ENCODE data around the gene NETO1. TPM values are rescaled to one million over a fixed set of nuclear protein-coding genes. Genes with fewer than 3 reads are reported as not detected.

NETO1 gene
- total and polyA plus RNA-seq, 2 of the 4 experiments (the other 2 are of a cell fraction): 0.29 to 0.36 TPM

DNA sequence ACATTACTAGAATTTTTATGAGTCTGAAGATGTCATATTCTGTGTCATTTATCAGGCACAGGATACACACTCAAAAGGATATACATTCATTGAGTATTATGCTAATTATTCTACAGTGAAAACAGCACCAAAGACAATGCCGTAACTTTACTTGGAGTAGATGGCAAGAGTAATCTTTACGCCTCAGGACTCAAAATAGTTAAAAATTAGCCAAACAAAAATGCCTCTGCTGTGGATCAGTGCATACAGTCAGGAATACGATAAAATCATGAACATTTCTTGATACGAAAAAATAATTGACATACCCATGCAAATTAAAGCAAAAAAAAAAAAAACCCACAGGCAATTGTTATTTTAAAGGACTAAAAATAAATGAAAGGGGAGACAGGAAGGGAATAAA, 129.7 kb downstream of the NETO1 start:
- ATAC-seq (ENCODE audit: low read depth): no peak
- Histone ChIP-seq H2AK5ac (ENCODE audit: low read depth, low read length) (no peak overlapping the region), H4K91ac (ENCODE audit: insufficient read depth, low read depth, low read length) (no peak overlapping the region), H4K8ac (ENCODE audit: low read depth in 2 of 2, low read length in 2 of 2) (no peak overlapping the region), H3K4me3 (ENCODE audit: insufficient read depth, low read depth, low read length) (no peak overlapping the region), H3K27ac (ENCODE audit: insufficient read depth, low read length) (no peak overlapping the region), H3K27me3 (ENCODE audit: control insufficient read depth, insufficient read depth, low read length) (no peaks in the 10 kb centered on the region), H2BK120ac (ENCODE audit: low read depth, low read length) (no peak overlapping the region), H4K20me1 (ENCODE audit: insufficient read depth, low read length) (no peaks in the 10 kb centered on the region), H3K4me2 (ENCODE audit: low read depth, low read length) (no peak overlapping the region), H3K18ac (ENCODE audit: low read depth, low read length) (no peak overlapping the region), H3K56ac (ENCODE audit: extremely low read depth, insufficient read depth, low read length) (no peak overlapping the region), H2BK5ac (ENCODE audit: low read depth, low read length, poor library complexity, severe bottlenecking) (no peak overlapping the region), H3K23ac (ENCODE audit: low read depth, low read length) (no peak overlapping the region), H3K79me1 (ENCODE audit: low read depth in 1 of 2, low read length in 2 of 2) (no peaks in the 10 kb centered on the region), H3K4ac (ENCODE audit: low read depth, low read length) (no peak overlapping the region), H2BK15ac (ENCODE audit: low read depth, low read length) (no peak overlapping the region), H3K36me3 (ENCODE audit: control insufficient read depth, insufficient read depth, low read length) (no peaks in the 10 kb centered on the region), H2BK20ac (ENCODE audit: low read depth, low read length) (no peak overlapping the region), H3K14ac (replicated peaks; ENCODE audit: low read depth, low read length) (no peak overlapping the region), H2AK9ac (replicated peaks; ENCODE audit: low read depth, low read length, poor library complexity) (no peak overlapping the region), H3K4me1 (ENCODE audit: control insufficient read depth, insufficient read depth, low read length) (no peaks in the 10 kb centered on the region), H3K9me1 (ENCODE audit: insufficient read depth, low read length) (no peaks in the 10 kb centered on the region), H3K9me3 (ENCODE audit: control insufficient read depth, insufficient read depth, low read length) (peaks cover 2% of the 10 kb centered on the region; the same call in 1 of the 2 replicates), H2AFZ (replicated peaks; ENCODE audit: low read length, poor library complexity) (no peak overlapping the region), H4K5ac (ENCODE audit: low read depth, low read length) (no peak overlapping the region), H3K9ac (ENCODE audit: low read depth, low read length) (no peak overlapping the region)
- no TSS peak for BruUV-seq (replicated peaks)
- ChIA-PET CTCF (no interaction called here), POLR2A (ENCODE audit: unreplicated experiment) (no interaction called here)
- in situ Hi-C loops (cut with MboI; ENCODE audit: low sequenced_read_pairs): no loop called here
- no peak for DNase-seq
- dilution Hi-C loops (cut with HindIII; ENCODE audit: low sequenced_read_pairs, unreplicated experiment): no loop called here
- TF ChIP-seq, protein P1, sequence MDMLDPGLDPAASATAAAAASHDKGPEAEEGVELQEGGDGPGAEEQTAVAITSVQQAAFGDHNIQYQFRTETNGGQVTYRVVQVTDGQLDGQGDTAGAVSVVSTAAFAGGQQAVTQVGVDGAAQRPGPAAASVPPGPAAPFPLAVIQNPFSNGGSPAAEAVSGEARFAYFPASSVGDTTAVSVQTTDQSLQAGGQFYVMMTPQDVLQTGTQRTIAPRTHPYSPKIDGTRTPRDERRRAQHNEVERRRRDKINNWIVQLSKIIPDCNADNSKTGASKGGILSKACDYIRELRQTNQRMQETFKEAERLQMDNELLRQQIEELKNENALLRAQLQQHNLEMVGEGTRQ (IDR thresholded peaks at IDR 0.05; ENCODE audit: low read depth, low read length): no peak
- no peak for TF ChIP-seq RFX5 (IDR thresholded peaks at IDR 0.05; ENCODE audit: low read depth, low read length)
- TF ChIP-seq SMC3 (IDR thresholded peaks at IDR 0.05; ENCODE audit: low read depth, low read length): no peak
- TF ChIP-seq POLR2A (IDR thresholded peaks at IDR 0.05; ENCODE audit: low read depth, low read length): no peak
- TF ChIP-seq FOS (IDR thresholded peaks at IDR 0.05; ENCODE audit: low read depth, low read length): no peak
- no peak for TF ChIP-seq RCOR1 (IDR thresholded peaks at IDR 0.05; ENCODE audit: insufficient replicate concordance, low read length)
- TF ChIP-seq RAD21 (IDR thresholded peaks at IDR 0.05; ENCODE audit: low read length): no peak
- no peak for TF ChIP-seq BHLHE40 (IDR thresholded peaks at IDR 0.05; ENCODE audit: low read depth, low read length)
- TF ChIP-seq, protein P2, sequence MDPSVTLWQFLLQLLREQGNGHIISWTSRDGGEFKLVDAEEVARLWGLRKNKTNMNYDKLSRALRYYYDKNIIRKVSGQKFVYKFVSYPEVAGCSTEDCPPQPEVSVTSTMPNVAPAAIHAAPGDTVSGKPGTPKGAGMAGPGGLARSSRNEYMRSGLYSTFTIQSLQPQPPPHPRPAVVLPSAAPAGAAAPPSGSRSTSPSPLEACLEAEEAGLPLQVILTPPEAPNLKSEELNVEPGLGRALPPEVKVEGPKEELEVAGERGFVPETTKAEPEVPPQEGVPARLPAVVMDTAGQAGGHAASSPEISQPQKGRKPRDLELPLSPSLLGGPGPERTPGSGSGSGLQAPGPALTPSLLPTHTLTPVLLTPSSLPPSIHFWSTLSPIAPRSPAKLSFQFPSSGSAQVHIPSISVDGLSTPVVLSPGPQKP (IDR thresholded peaks at IDR 0.05; ENCODE audit: borderline replicate concordance, low read depth, low read length): no peak
- TF ChIP-seq CHD1 (IDR thresholded peaks at IDR 0.05; ENCODE audit: low read depth, low read length): no peak
- TF ChIP-seq CEBPB (IDR thresholded peaks at IDR 0.05; ENCODE audit: low read depth, low read length): no peak
- TF ChIP-seq MXI1 (IDR thresholded peaks at IDR 0.05; ENCODE audit: borderline replicate concordance, low read depth, low read length): no peak
- no peak for TF ChIP-seq MAZ (IDR thresholded peaks at IDR 0.05; ENCODE audit: borderline replicate concordance, low read depth, low read length)
- no peak for TF ChIP-seq NFE2L2 (IDR thresholded peaks at IDR 0.05; ENCODE audit: low read depth, low read length)
- TF ChIP-seq, protein P3, sequence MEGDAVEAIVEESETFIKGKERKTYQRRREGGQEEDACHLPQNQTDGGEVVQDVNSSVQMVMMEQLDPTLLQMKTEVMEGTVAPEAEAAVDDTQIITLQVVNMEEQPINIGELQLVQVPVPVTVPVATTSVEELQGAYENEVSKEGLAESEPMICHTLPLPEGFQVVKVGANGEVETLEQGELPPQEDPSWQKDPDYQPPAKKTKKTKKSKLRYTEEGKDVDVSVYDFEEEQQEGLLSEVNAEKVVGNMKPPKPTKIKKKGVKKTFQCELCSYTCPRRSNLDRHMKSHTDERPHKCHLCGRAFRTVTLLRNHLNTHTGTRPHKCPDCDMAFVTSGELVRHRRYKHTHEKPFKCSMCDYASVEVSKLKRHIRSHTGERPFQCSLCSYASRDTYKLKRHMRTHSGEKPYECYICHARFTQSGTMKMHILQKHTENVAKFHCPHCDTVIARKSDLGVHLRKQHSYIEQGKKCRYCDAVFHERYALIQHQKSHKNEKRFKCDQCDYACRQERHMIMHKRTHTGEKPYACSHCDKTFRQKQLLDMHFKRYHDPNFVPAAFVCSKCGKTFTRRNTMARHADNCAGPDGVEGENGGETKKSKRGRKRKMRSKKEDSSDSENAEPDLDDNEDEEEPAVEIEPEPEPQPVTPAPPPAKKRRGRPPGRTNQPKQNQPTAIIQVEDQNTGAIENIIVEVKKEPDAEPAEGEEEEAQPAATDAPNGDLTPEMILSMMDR (conservative IDR thresholded peaks at IDR 0.05; ENCODE audit: low read depth, low read length): no peak
- TF ChIP-seq MAFK (IDR thresholded peaks at IDR 0.05; ENCODE audit: low read depth, low read length): no peak
- WGBS, 2 experiments (ENCODE audit: extremely low coverage in 2 of 2, insufficient read length in 1 of 2): no CpG with 5 or more reads among the region's 4 CpGs
- intact Hi-C loops (cut with micrococcal nuclease): no loop called here
